Measurements from ENCODE around the gene OOEP.

OOEP gene

DNA sequence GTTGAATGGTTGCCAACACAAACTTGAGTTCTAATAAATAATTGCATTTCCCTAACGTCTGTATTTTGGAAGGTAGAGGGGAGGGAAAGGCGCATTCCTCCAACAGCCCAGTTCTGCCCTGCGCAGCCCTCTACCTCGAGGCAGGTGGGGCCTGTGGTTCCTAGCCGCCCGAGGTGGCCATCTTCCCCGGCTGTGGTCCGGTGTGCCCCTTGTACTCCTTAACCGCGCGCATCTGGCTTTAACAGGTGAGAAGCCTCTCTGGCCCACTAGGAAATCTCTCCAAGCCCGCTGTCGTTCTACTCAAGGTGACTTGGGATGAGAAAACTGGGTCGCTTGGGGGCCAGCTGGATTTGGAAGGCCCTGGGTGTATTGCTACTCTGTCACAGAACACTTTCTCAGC, 5.6 kb downstream of the OOEP start:
- DNase-seq, result no peak

DNA sequence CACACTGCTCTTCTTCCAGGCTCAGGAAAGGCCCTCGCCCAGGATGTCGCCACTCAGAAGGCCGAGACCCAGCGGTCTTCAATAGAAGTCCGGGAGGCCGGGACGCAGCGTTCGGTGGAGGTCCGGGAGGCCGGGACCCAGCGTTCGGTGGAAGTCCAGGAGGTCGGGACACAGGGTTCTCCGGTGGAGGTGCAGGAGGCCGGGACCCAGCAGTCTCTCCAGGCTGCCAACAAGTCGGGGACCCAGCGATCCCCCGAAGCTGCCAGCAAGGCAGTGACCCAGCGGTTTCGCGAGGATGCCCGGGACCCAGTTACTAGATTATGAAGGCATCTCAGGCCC, 6.2 kb downstream of the OOEP start:
- no peak for DNase-seq

DNA sequence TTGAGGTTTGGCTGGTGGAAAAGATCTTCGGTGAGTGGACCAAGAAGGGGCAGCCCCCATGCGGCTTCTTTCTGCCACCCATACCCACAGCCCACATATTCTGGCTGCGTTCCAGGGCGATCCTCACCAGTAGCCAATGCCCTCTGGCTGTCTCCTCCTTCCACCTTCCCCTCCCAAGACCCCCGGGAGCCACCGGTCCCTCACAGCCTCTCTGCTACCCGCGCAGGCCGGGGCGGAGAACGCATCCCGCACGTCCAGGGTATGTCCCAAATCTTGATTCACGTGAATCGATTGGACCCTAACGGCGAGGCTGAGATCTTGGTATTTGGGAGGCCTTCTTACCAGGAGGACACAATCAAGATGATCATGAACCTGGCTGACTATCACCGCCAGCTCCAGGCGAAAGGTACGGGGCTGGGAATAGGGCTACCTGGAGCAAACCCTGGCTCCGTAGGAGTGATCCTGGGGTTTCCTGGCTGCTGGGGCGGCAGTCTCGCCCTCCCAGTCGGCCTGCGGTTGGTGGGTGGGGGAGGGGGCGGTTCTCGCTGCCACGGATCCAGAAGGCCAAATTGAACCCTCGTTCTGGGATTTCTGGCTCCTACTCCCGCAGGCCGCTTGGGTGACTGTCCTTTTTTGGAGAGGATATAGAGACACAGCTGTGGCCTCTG, 6.7 kb downstream of the OOEP start:
- DNase-seq, result no peak

DNA sequence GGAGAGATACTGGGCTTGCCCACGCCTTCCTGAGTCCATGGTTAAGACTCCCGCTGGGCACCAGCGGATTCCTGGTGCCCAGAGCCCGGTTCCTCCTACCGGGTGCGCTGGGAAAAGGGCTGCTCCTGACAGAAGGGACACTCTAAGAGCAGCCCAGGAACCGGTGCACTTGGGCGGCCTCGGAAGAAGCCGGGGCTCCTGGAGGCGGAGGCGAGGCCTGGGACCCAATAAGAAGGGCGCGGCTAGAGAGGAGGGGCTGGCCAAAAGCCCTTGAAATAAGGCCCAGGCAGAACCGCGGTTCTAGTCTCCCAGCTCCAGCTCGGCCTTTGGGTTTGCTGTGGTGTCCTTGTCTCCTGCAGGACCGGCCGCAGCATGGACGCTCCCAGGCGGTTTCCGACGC, 7.3 kb downstream of the OOEP start, which contains the start of gene KHDC3L:
TSS of gene KHDC3L (plus strand) at position 301 of the 400 bp plus-strand sequence. CDS start at position 373, 72 bp downstream.
- no peak for DNase-seq

DNA sequence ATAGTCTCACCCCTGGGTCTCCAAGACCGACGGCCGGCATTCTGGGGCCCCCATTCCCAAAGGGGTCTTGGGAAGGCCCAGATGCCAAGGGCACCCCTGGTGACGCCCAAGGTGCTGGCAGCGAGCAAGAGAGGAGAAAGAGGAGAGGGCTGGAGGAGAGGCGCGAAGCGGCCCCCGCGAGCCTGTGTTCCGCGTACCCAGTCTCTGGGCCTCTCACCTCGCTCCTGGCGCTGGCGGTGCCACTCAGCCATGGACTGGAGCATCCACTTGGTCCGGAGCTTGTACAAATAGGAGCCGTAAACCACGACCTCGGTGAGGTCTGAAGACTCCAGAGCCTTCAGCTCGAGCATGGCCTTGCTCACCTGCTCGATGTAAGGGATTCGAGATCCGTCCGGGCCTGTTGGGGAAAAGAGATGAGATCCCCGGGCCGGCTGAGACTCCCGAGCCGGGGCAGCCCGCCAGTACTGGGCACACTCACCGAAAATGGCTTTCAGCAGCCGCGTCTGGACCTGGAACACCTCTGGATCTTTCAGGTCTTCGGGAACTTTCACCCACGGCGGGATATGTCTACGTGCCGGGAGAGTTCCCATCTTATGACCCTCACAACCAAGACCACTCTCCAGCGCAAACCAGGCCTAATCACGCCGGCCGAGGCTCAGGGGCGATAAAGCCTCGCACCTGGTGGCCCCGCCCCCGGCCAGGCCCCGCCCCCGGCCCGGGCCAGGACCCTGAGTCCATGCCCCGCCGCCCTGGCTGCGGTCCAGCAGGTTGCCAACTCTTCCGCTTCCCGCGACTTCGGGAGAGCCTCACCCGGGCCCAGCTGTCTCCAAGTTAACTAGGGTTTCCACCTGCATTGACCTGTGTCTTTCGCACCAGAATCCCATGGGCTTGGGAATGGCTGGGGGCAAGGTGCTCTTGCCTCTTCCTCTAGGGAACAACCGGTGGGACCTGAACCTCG, 15.8 kb downstream of the OOEP start, which contains the start of gene DPPA5:
TSS of gene DPPA5 (minus strand) at position 641 of the 958 bp plus-strand sequence. CDS start at position 590, 51 bp downstream.
- DNase-seq, result no peak

DNA sequence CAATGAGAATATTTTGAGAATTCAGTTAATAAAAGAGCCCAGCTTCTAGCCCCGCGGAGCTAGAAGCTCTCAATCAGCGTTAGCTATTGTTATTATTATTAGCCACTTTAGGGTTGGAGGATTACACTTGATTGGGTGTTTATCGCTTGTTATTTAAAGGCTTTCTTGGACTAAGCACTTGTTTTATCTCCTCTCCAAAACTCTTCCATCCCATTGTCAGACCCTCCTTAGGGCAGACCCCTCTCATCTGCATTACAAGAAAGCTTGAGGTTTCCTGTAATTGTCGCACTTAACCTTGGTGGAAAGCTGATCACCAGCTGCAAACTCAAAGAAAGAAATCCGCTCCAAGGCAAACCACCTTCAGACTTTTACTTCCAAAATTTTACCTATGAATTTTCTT, 20.4 kb downstream of the OOEP start:
- DNase-seq, result no peak

DNA sequence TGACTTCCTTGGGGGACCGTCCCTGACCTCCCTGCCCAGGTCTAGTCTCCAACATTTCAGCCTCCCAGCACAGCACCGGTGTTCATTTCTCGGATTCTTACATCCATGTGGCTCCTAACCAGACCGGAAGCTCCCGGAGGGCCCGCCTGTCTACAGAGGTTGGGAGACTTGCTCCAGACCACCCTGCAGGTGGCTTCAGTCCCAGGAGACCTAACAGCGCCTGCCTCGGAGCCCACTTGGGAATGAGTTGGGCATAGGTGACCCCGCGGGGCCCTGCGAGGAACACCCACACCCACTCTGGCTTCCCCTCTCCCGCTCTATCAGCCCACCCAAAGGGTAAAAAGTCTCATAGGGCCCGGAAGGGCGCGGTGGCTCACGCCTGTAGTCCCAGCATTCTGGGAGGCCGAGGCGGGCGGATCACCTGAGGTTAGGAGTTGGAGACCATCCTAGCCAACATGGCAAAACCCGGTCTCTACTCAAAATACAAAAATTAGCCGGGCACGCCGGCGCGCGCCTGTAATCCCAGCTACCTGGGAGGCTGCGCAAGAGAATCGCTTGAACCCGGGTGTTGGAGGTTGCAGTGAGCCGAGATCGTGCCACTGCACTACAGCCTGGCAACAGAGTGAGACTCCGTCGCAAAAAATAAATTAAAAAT, 21.0 kb downstream of the OOEP start:
- no peak for DNase-seq

DNA sequence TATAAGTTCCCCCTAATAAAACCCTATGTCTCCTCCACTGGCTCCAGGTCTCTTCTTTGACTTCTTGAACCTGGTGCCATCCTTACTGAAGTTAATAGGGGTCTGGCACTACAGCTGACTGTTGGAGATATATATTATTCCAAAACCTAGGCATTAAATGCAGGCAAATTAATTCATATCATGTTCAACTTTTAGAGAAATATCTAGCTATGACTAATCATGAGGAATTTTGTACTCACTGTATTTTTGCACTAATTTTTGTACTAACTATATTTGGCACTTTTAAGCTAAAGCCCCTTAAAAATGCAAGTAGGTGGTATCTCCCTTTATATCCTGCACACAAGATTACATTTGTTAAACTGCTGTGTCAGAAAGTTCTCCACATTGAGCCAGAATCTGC, 26.5 kb downstream of the OOEP start:
- no peak for DNase-seq

DNA sequence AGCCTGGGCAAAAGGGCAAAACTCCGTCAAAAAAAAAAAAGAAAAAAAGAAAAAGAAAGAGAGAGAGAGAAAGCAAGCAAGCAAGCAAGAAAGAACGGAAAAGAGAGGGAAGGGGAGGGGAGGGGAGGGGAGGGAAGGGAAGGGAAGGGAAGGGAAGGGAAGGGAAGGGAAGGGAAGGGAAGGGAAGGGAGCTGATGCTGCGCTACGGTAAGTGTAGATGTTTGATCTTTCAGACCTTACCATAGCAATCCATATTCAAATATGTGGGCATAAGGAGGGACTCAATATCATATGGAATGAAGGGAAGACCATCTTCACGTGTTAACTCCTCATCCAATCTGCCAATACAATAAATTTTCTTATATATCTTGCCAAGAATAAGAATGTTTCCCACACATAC, 27.5 kb downstream of the OOEP start:
- no peak for DNase-seq

DNA sequence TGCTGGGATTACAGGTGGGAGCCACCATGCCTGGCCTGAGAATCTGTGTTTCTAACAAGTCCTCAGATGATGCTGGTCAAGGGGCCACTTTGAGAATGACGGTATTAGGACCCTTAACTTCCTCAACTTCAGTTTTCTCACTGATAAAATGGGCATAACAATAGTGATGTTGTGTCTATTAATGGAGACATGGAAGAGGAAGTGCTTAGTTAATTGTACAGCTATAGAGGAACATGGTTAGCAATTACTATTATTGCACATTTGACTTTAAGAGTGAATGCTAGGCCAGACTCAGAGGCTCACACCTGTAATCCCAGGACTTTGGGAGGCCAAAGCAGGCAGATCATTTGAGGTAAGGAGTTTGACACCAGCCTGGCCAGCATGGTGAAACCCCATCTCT, 28.4 kb downstream of the OOEP start:
- DNase-seq, result no peak

DNA sequence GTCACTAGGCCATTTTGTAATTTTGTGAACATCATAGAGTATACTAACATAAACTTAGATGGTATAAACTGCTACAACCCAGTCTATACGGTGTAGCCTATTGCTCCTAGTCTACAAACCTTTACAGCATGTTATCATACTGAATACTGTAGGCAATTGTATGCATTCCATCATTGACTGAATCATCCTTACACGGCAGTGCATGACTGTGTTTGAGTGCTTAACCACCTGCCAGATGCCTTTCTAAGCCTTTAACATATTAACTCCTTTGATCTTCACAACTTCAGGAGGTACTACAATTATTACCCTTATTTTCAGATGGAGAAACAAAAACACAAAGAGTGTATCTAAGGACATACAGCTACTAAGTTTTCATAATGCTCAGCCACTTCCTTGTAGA, 29.6 kb downstream of the OOEP start:
- DNase-seq, result no peak

DNA sequence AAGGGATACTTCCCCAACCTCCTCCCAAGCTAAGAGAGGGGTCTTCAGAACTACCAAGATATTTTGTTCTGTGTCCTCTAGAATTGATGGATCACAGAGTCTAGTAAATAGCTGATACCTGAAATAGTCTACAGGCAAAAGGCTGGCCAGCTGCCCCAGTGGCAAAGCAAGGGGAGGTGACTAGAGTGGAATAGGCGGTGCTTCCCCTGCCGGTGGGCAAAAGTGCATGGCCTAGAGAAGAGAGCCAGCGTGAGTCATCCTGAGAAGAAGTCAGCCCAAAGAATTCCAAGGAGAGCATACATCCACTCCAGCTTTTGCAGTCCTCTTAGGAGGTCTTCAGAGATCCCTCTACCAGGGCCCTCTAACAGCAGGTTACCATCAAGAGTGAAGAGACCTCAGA, 30.4 kb downstream of the OOEP start:
- DNase-seq, result no peak

DNA sequence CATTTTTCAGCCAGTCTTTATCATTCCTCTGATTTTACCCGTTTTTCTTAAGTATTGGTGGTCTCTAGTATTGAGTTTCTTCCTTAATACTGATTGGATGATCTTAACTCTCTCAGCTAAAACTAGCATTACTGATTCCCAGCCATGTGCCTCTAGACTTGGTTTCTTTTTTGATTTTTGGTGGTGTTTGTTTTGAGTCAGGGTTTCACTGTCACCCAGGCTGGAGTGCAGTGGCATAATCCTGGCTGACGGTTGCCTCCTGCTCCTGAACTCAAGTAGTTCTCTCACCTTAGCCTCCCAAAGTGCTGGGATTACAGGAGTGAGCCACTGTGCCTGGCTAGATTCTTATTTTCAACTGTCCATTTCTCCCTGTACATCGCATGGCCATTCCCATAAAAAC, 40.5 kb downstream of the OOEP start:
- no peak for DNase-seq

DNA sequence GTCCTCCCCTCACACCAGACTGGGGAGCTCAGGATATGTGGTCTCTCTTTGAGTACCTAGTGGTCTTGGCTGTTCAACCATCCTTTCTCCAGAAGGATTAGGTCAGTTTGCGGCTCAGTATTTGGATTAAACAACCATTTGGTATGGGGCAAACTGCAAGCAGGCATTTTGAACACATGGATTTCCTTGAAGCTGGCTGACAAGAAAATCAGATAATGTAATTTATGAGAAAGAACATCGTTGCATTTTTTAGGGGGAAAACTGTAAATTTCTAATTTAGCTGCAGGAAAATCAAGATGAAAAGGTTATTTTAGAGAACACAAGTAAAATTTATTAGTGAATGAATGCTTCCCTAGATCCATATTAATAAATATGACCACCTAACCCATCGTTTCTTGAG, 40.9 kb downstream of the OOEP start:
- no peak for DNase-seq

DNA sequence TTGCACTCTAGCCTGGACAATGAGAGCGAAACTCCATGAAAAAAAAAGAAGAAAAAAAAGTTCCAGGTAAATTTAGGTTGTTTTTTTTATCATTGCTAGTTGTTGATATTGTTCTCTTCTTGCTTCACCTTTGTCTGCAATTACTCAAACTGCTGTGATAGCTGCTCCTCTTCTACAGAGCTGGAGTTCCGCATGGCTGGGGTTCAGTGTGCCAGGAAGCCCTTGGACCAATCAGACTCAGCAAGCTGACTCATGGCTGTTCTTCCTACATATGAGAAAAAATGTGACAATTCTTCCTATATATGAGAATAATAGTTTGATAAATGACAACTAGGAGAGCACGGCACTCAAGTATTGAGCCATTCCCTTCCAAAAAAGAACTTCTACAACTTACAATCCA, 44.0 kb downstream of the OOEP start:
- no peak for DNase-seq

DNA sequence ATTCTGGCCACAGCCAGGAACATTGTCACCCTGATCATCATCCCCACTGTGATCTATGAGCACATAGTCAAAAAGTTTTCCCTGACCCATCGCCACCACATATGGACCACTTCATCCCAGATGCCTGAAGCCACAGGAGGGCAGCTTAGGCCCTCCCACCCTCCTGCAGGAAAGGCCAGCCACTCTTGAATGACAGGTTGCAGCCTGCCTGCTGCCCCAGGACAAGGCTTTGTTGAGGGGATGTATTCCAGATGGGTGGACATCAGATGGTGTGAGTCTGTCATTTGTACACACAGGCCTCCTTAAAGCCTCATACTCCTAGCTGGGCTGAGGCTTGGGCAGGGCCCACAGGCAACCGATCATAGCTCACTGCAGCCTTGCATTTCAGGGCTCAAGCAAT, 46.4 kb downstream of the OOEP start:
- DNase-seq, result no peak

Data from NCI-H2029 (cell line).